Mesendoderm (in vitro differentiated cells): ENCODE measurements around the gene F7.
A peak's percentile ranks its signal among the peaks of the same experiment; 100 is the strongest.

Source experiments
- DNase-seq: peaks from one replicate; pipeline ENCODE4 v3.0.0; 2013
- H2AK5ac ChIP-seq: 2 replicates; pipeline ENCODE4 v1.6.1; 2013; ENCODE audit warnings: low read length, inconsistent platforms
- H2BK120ac ChIP-seq: 2 replicates; pipeline ENCODE4 v1.6.1; 2013; ENCODE audit warnings: low read depth, mild to moderate bottlenecking, low read length, moderate library complexity, mixed read lengths
- H2BK15ac ChIP-seq: replicated peaks from 2 replicates; pipeline ENCODE4 v1.6.1; 2013; ENCODE audit warnings: low read depth, mild to moderate bottlenecking, moderate library complexity
- H2BK5ac ChIP-seq: 2 replicates; pipeline ENCODE4 v1.6.1; 2013; ENCODE audit warnings: low read length, inconsistent platforms
- H3K18ac ChIP-seq: 2 replicates; pipeline ENCODE4 v1.6.1; 2013; ENCODE audit warnings: mild to moderate bottlenecking, low read length, mixed read lengths
- H3K23ac ChIP-seq: one replicate; pipeline ENCODE4 v1.6.1; 2013; ENCODE audit warnings: low read length
- H3K27ac ChIP-seq: 2 replicates; pipeline ENCODE4 v1.5.1; 2013; ENCODE audit warnings: low read depth, mild to moderate bottlenecking, inconsistent platforms, low read length, moderate library complexity
- H3K27me3 ChIP-seq: 2 replicates; pipeline ENCODE4 v1.6.1; 2013; ENCODE audit warnings: low read length, control low read depth, mild to moderate bottlenecking, inconsistent platforms; ENCODE audit not compliant: insufficient read depth, poor library complexity
- H3K36me3 ChIP-seq: 2 replicates; pipeline ENCODE4 v1.6.1; 2013; ENCODE audit warnings: low read length, inconsistent platforms; ENCODE audit not compliant: control insufficient read depth, insufficient read depth
- H3K4ac ChIP-seq: one replicate; pipeline ENCODE4 v1.6.1; 2013; ENCODE audit warnings: low read depth, mild to moderate bottlenecking, low read length, moderate library complexity
- H3K4me1 ChIP-seq: 2 replicates; pipeline ENCODE4 v1.6.1; 2013; ENCODE audit warnings: low read depth, low read length, inconsistent platforms; ENCODE audit not compliant: control insufficient read depth
- H3K4me2 ChIP-seq: 2 replicates; pipeline ENCODE4 v1.6.1; 2013; ENCODE audit warnings: low read length
- H3K4me3 ChIP-seq: 2 replicates; pipeline ENCODE4 v1.5.1; 2013; ENCODE audit warnings: mild to moderate bottlenecking, low read length
- H3K56ac ChIP-seq: one replicate; pipeline ENCODE4 v1.6.1; 2013; ENCODE audit warnings: low read length
- H3K79me1 ChIP-seq: 2 replicates; pipeline ENCODE4 v1.6.1; 2013; ENCODE audit warnings: low read length, inconsistent platforms
- H3K79me2 ChIP-seq: 2 replicates; pipeline ENCODE4 v1.6.1; 2013; ENCODE audit warnings: mild to moderate bottlenecking, low read length; ENCODE audit not compliant: control insufficient read depth, insufficient read depth
- H3K9ac ChIP-seq: 2 replicates; pipeline ENCODE4 v1.6.1; 2013; ENCODE audit warnings: low read length, inconsistent platforms
- H4K5ac ChIP-seq: one replicate; pipeline ENCODE4 v1.6.1; 2013; ENCODE audit warnings: low read length
- H4K8ac ChIP-seq: one replicate; pipeline ENCODE4 v1.6.1; 2013; ENCODE audit warnings: low read depth, mild to moderate bottlenecking, control low read depth, low read length, moderate library complexity
- WGBS: extraction: QIAGEN DNeasy Blood & Tissue Kit; methylation state at CpG from one replicate; pipeline ENCODE4 v1.1.7; 2013; ENCODE audit warnings: low lambda C conversion rate, missing lambda C conversion rate; ENCODE audit not compliant: insufficient coverage; ENCODE audit errors: extremely low coverage; 5-methylcytosine and 5-hydroxymethylcytosine counted together

The F7 gene

GRCh38 chr13:113166681-113167080, 61.1 kb downstream of the F7 start:
- no peak overlapping the region for H3K18ac ChIP-seq
- no peak for DNase-seq
- H3K4me2 ChIP-seq = no peak overlapping the region
- no peak overlapping the region for H3K27ac ChIP-seq
- H3K4me3 ChIP-seq = no peak overlapping the region
- no peak overlapping the region for H2AK5ac ChIP-seq
- no peak overlapping the region for H3K4ac ChIP-seq
- no peaks in the 10 kb centered on the region for H3K79me2 ChIP-seq
- H3K79me1 ChIP-seq = no peaks in the 10 kb centered on the region
- H3K56ac ChIP-seq = no peak overlapping the region
- no peak overlapping the region for H4K8ac ChIP-seq
- no peaks in the 10 kb centered on the region for H3K27me3 ChIP-seq
- no peak overlapping the region for H2BK15ac ChIP-seq
- no peak overlapping the region for H2BK120ac ChIP-seq
- no CpG with 5 or more reads among the region's 5 CpGs for WGBS
- H4K5ac ChIP-seq = no peak overlapping the region
- H3K36me3 ChIP-seq = peaks cover 5% of the 10 kb centered on the region
- no peak overlapping the region for H3K9ac ChIP-seq
- no peak overlapping the region for H3K23ac ChIP-seq
- no peak overlapping the region for H2BK5ac ChIP-seq
- H3K4me1 ChIP-seq = peaks cover 4% of the 10 kb centered on the region

GRCh38 chr13:113167155-113167554, 61.6 kb downstream of the F7 start:
- Histone ChIP-seq H3K27ac (no peak overlapping the region), H3K9ac (no peak overlapping the region), H3K4me3 (no peak overlapping the region), H2AK5ac (no peak overlapping the region), H2BK5ac (no peak overlapping the region), H2BK120ac (no peak overlapping the region), H3K4ac (no peak overlapping the region), H2BK15ac (no peak overlapping the region), H3K4me2 (no peak overlapping the region), H3K23ac (no peak overlapping the region), H3K79me1 (no peaks in the 10 kb centered on the region), H3K36me3 (peaks cover 5% of the 10 kb centered on the region), H4K8ac (no peak overlapping the region), H3K4me1 (peaks cover 4% of the 10 kb centered on the region), H3K18ac (no peak overlapping the region), H3K27me3 (no peaks in the 10 kb centered on the region), H3K79me2 (no peaks in the 10 kb centered on the region), H4K5ac (no peak overlapping the region), H3K56ac (no peak overlapping the region)
- no CpG with 5 or more reads among the region's 10 CpGs for WGBS
- DNase-seq = no peak

DNA sequence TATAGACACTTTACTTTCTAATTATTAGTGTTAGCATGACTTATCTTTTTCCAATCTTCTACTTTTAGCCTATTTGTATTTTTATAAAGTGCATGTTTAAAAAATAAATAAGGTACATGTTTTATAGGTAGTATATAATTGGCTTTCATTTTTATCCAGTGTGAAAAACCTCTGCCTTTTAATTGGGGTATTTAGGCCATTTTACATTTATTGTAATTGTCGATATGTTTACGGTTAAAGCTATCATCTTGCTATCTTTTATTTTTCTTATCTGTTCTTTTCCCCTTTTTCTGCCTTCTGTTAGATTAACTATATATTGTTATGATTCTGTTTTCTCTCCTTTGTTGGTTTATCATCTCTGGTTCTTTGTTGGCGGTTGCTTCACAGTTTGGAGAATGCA, 62.0 kb downstream of the F7 start:
- Histone ChIP-seq H2BK120ac (no peak overlapping the region), H3K56ac (no peak overlapping the region), H3K18ac (no peak overlapping the region), H3K27ac (no peak overlapping the region), H3K4me1 (peaks cover 4% of the 10 kb centered on the region), H2AK5ac (no peak overlapping the region), H3K27me3 (no peaks in the 10 kb centered on the region), H3K79me2 (no peaks in the 10 kb centered on the region), H4K5ac (no peak overlapping the region), H2BK5ac (no peak overlapping the region), H4K8ac (no peak overlapping the region), H3K9ac (no peak overlapping the region), H3K36me3 (peaks cover 5% of the 10 kb centered on the region), H3K4me3 (no peak overlapping the region), H3K4ac (no peak overlapping the region), H3K23ac (no peak overlapping the region), H2BK15ac (no peak overlapping the region), H3K4me2 (no peak overlapping the region), H3K79me1 (no peaks in the 10 kb centered on the region)
- DNase-seq = no peak
- WGBS = no CpG with 5 or more reads among the region's 3 CpGs

- Histone ChIP-seq H3K36me3 (peaks cover 5% of the 10 kb centered on the region), H2BK15ac (no peak overlapping the region), H3K27ac (no peak overlapping the region)
Measured at GRCh38 chr13:113168211-113168610, 62.6 kb downstream of the F7 start.

GRCh38 chr13:113169277-113170272, 64.0 kb downstream of the F7 start:
- Histone ChIP-seq H2BK15ac (no peak overlapping the region), H4K5ac (no peak overlapping the region), H2AK5ac (no peak overlapping the region), H3K18ac (no peak overlapping the region), H3K27me3 (no peaks in the 10 kb centered on the region), H3K4me1 (peaks cover 2% of the 10 kb centered on the region), H4K8ac (no peak overlapping the region), H3K79me1 (no peaks in the 10 kb centered on the region), H3K9ac (no peak overlapping the region), H3K56ac (no peak overlapping the region), H3K4ac (no peak overlapping the region), H2BK5ac (peak overlapping the region; percentile 22), H3K27ac (peak overlapping the region; percentile 74), H3K4me2 (no peak overlapping the region), H3K23ac (no peak overlapping the region), H2BK120ac (peak overlapping the region; percentile 45), H3K36me3 (peaks cover 5% of the 10 kb centered on the region), H3K79me2 (no peaks in the 10 kb centered on the region), H3K4me3 (no peak overlapping the region)
- DNase-seq = peak; percentile 46
- WGBS = no CpG with 5 or more reads among the region's 13 CpGs

More at GRCh38 chr13:113168211-113168610, 62.6 kb downstream of the F7 start:
- DNase-seq = no peak
- Histone ChIP-seq H3K18ac (no peak overlapping the region), H3K56ac (no peak overlapping the region), H3K27me3 (no peaks in the 10 kb centered on the region), H3K79me2 (no peaks in the 10 kb centered on the region), H3K4me3 (no peak overlapping the region), H2BK120ac (no peak overlapping the region), H3K4me2 (no peak overlapping the region), H3K23ac (no peak overlapping the region), H3K9ac (no peak overlapping the region), H3K4me1 (peaks cover 4% of the 10 kb centered on the region), H2BK5ac (no peak overlapping the region), H2AK5ac (no peak overlapping the region), H4K5ac (no peak overlapping the region), H4K8ac (no peak overlapping the region), H3K79me1 (no peaks in the 10 kb centered on the region), H3K4ac (no peak overlapping the region)
- WGBS = no CpG with 5 or more reads among the region's 7 CpGs
